Measurements from ENCODE around the gene REXO4. TPM values are rescaled to one million over a fixed set of nuclear protein-coding genes. Genes with fewer than 3 reads are reported as not detected.

Gene REXO4
- total and polyA plus RNA-seq, 2 donors (not counting 3 experiments of a cell fraction or from before 2014, with no cell fraction given), result 19.5 to 29.5 TPM

DNA sequence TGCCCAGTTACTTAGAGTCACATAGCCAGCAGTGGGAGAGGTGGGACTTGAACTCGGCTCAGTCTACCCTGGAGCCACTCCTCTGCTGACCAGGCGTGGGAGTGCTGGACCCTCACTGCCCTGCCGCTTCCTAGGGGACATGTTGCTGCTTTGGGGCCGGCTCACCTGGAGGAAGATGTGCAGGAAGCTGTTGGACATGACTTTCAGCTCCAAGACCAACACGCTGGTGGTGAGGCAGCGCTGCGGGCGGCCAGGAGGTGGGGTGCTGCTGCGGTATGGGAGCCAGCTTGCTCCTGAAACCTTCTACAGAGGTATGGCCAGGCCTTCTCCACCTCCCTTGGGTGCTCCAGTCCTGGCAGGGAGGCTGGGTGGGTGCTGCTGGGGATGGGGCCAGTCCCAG lies 38.6 kb upstream of the REXO4 start:
- no peak for FAIRE-seq

More for the DNA sequence above, 38.6 kb upstream of the REXO4 start:
- TF ChIP-seq MYC (IDR thresholded peaks at IDR 0.05; ENCODE audit: low read depth, low read length) (no peak), POLR2AphosphoS5 (IDR thresholded peaks at IDR 0.05; ENCODE audit: insufficient read depth, low read depth, low read length) (no peak), CTCF (IDR thresholded peaks at IDR 0.05; ENCODE audit: extremely low read depth in 1 of 2, insufficient read depth in 1 of 2, low read depth in 1 of 2, low read length in 2 of 2) (no peak), JUN (IDR thresholded peaks at IDR 0.05; ENCODE audit: borderline replicate concordance, insufficient read depth, insufficient read length, low read depth) (no peak), GATA2 (IDR thresholded peaks at IDR 0.05; ENCODE audit: insufficient read depth, insufficient read length, low read depth, low read length) (no peak), POLR2A (IDR thresholded peaks at IDR 0.05; ENCODE audit: low read depth, low read length) (no peak), FOS (IDR thresholded peaks at IDR 0.05; ENCODE audit: borderline replicate concordance, insufficient read depth, low read length) (no peak)
- TF ChIP-seq, protein P1, sequence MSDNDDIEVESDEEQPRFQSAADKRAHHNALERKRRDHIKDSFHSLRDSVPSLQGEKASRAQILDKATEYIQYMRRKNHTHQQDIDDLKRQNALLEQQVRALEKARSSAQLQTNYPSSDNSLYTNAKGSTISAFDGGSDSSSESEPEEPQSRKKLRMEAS (IDR thresholded peaks at IDR 0.05; ENCODE audit: insufficient read depth, insufficient read length), result no peak
- CTCF ChIA-PET, result interaction anchor here (1.6 kb wide), 1 partner anchor 11 kb away, joined by 3 read pairs; no protein-coding TSS in a partner anchor
- intact Hi-C loops (cut with micrococcal nuclease) (no loop called here), dilution Hi-C loops (cut with MboI; ENCODE audit: extremely low pct_ligation_motif_present, low sequenced_read_pairs) (no loop called here)
- Histone ChIP-seq H3K9me3 (replicated peaks; ENCODE audit: control insufficient read depth, insufficient read depth, low read length) (no peaks in the 10 kb centered on the region), H3K4me1 (ENCODE audit: control insufficient read depth, extremely low read depth, insufficient read depth, low read length) (peaks cover 9% of the 10 kb centered on the region), H3K27me3 (ENCODE audit: control insufficient read depth in 2 of 2, insufficient read depth in 2 of 2, low read length in 2 of 2) (no peaks in the 10 kb centered on the region), H3K79me2 (ENCODE audit: control insufficient read depth, insufficient read depth, low read length) (no peaks in the 10 kb centered on the region), H3K27ac (ENCODE audit: insufficient read depth, low read depth, low read length) (no peak overlapping the region), H3K9ac (replicated peaks; ENCODE audit: extremely low read depth, insufficient read depth, low read length) (no peak overlapping the region), H3K4me3 (replicated peaks in 1 of 3; ENCODE audit: insufficient read depth in 1 of 3, low read depth in 1 of 3, low read length in 3 of 3) (no peak overlapping the region), H2AFZ (ENCODE audit: low read depth, low read length) (no peak overlapping the region), H3K4me2 (ENCODE audit: insufficient read depth, low read length) (no peak overlapping the region), H3K9me1 (replicated peaks; ENCODE audit: control insufficient read depth, extremely low read depth, insufficient read depth, low read length) (no peaks in the 10 kb centered on the region), H3K36me3 (ENCODE audit: control insufficient read depth in 2 of 2, extremely low read depth in 1 of 2, insufficient read depth in 2 of 2, low read length in 2 of 2) (no peaks in the 10 kb centered on the region), H4K20me1 (replicated peaks; ENCODE audit: control insufficient read depth, extremely low read depth, insufficient read depth, low read length) (no peaks in the 10 kb centered on the region)
- no peak for DNase-seq (ENCODE audit: low read depth, low spot score)
- no TSS peak for BruUV-seq (replicated peaks)
- POLR2A ChIA-PET, result no interaction called here

Data from endothelial cell of umbilical vein (primary cell).